Esophagus mucosa (tissue), 1 donor: Measurements from ENCODE around the gene PXMP4. TPM values are rescaled to one million over a fixed set of nuclear protein-coding genes. Genes with fewer than 3 reads are reported as not detected.

Experiments used
- ATAC-seq: fragments of 200-7000 bp; cut with Tn5 transposase; one replicate; pipeline ENCODE4 v1.9.1; 2020
- total RNA-seq: library from RNA; stranded (reverse); gene quantifications from one replicate; pipeline ENCODE4 v1.2.4, GENCODE V29; 2023
- donor health status: DM: yes; HTN: yes; CAD: no.

Gene PXMP4
- total RNA-seq, 1 donor from 2014 or later: 9.6 TPM

GRCh38 chr20:33681728-33682353 is 38.3 kb downstream of the PXMP4 start:
- no peak for ATAC-seq

DNA sequence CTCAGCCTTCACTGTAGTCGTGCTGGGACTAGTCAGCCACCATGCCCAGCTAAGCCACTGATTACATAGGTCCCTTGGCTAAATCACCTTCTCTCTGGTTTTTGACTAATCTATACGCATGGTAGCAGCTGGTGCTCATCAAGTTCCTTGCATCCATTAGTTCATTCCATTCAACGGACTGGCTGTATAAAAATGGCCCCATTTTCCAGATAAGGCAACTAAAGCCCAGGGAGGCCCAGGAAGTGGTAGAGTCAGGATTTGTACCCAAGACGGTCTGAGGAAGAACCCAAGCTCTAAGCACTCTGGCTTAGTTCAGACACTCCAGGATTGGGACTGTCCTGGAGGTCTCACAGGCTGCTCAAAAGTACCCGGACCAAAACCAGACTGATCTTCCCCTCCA is 38.8 kb downstream of the PXMP4 start:
- ATAC-seq: no peak

DNA sequence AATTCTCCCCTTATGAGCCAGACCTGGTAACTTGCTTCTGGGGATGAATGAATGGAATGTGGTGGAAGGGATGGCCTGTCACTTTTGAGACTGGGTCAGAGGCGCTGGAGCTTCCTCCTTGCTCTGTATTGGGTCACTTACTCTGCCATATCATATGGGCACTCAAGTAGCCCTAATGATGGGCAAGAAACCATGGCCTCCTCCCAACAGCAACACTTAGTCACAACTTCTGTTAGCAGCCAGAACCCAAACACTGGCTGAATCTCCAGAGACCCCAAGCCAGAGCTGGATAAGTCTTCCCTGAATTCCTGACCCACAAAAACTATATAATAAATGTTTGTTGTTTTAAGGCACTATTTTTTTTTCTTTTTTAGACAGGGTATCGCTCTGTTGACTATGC is 39.4 kb downstream of the PXMP4 start:
- no peak for ATAC-seq

GRCh38 chr20:33679758-33680485 is 40.2 kb downstream of the PXMP4 start:
- no peak for ATAC-seq

DNA sequence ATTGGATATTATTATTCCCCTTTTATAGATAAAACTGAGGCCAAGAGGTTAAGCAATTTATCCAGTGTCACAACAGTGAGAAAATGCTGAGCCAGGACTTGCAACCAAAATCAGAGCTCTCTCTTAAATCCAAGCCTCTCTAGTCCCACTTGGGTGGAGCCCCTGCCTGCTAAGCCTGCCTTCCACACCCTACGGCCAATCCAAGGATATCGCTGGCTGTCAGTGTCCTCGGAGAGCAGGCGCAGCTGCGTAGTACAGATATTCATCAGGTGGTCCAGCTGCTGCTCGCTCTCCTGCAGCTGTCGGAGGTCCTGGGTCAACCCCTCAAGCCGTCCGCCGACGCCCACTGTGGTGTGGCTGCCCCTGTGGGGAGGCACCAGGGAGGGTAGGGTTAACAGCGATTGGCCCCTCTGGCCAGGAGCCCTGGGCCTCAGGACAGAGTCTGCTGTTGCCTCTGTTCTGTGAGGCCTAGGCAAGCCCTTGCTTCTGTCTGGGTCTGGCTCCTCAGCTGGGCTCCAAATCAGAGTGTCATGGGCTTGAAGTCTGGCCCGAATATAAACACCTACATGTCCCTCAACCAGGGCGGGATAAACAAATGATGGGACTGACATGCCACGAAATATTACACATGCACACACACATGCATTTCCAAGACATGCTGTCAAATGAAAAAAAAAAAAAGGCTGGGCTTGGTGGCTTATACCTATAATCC is 42.0 kb downstream of the PXMP4 start:
- no peak for ATAC-seq

- ATAC-seq: no peak
These were observed 43.2 kb downstream of the PXMP4 start for GRCh38 chr20:33676652-33677645.

DNA sequence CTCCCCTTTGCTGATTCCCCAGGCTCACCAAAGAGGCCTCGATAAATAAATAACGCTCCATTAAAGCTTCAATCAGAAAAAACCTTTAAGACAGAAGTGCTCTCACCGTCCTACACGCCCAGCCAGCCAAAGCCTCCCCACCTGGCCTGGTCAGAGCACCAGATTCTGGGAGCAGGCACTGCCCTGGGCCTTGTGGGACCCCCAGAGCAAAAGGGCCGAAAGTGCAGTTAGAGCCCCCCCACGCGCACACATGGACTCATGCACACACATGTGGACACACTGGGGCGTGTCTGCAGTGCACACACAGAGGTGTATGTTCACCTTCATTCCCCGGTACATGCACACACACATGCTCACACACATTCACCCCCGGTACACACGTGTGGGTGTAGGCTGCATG is 44.0 kb downstream of the PXMP4 start:
- ATAC-seq: no peak

DNA sequence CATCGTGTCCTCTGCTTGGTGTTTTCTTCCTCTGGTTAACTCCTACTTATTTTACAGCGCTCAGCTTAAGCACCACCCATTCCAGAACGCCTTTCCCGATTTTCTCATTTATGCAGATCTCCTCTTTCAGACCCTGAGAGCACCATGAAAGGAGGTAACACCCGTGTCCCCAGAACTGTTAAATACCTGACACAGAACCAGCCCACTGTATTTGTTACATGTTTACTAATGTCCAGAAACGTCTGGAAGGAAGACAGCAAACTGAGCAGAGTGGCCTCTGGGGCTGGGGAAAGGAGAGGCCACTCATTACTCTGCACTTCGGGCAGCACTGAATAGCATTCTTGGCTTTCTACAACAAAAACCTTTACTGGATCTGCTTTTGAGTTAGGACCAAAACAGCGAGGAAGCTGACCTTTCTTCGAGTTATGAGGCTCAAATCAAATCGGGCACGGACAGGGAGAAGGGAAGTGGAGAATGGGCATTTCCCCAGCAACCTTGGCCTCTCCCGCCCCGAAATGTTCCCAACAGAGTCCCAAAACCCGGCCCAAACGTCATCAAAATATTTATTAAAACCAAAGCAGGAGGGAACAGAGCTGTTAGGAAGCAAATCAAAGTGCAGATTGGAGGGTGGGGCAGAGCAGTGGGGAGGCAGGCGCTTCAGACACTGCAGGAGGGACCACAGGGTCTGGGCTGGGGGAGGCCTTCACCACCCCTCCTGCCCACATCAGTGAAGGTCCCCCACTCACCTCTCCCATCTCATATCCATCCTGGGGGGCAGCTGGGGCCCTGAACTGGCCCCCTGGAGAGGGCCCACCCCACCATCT is 44.8 kb downstream of the PXMP4 start:
- ATAC-seq: no peak

- peak; percentile 80 for ATAC-seq
These were observed 45.6 kb downstream of the PXMP4 start, which contains the start of gene NECAB3 for GRCh38 chr20:33674294-33675135. Gene NECAB3 (minus strand): TSS chr20:33674428. CDS start chr20:33674352, 76 bp downstream.

GRCh38 chr20:33673410-33674293 is 46.5 kb downstream of the PXMP4 start:
- ATAC-seq: no peak

DNA sequence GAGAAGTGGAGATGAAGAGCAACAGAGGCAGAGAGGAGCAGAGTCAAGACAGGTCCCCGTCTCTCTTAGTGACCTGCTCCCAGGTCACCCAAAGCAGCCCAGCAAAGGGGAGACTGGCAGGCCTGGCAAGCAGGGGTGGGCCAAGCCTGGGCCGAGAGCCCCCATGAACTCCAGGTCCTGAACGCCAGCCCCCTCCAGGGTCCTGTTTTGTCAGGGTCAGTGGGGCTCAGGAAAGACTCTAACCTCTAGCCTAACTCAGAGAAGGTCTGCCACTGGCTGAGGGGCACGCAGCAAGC is 47.0 kb downstream of the PXMP4 start:
- no peak for ATAC-seq

GRCh38 chr20:33672426-33673113 is 47.5 kb downstream of the PXMP4 start:
- no peak for ATAC-seq

GRCh38 chr20:33671573-33672288 is 48.4 kb downstream of the PXMP4 start:
- ATAC-seq: no peak

- no peak for ATAC-seq
These were observed 49.2 kb downstream of the PXMP4 start for GRCh38 chr20:33670715-33671499.

DNA sequence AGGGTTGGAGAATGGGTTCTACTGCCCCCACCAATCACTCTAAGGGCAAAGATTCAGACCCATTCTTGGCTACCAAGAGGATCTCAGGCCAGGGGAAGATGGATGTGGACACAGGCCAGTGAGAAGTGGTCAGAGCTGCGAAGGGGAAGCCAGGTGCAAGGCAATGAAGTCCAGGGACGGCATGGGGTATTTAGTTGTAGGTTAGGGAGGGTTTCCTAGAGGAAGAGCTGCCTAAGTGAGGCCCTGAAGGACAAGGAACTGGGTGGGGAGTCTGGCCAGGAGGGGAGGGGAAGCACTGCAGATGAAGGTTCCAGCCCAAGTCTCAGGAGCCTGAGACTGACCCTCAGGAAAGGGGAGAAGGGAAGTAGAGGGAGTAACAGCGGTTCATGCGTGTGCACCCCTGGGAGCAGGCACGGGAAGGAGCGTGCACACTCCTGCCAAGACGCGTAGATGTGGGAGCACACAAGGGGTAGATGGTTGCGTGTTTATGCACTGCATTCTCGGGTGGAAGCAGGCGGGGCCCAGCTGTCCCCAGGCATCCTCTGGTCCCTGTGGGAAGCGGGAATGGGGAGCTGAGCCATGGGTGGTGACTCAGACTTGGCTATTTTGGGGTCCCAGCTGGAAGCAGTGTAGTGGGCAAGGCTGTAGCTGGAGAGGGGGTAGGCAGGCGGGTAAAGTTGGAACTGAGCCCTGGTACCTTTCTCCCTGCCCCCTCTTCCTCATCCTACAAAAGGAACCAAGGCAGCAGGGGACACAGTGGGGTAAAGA is 50.1 kb downstream of the PXMP4 start:
- ATAC-seq: no peak

DNA sequence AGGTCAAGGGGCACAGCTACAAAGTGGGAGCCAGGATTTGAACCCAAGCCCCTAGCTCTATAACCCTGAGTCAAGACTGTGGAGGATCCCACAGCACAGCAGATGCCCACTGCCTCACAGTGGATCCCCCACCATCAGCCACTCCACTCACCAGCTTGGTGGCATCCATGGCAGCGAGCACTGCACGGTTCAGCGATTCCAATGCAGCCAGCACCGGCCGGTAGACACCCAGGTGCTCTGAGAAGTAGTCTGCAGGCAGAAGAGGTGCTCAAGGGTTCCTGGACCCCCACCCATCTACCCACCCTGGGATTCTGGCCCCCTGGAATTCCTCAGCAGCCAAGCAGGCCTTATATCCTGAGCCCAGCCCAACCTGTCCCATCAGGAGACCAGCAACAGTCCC is 50.9 kb downstream of the PXMP4 start:
- no peak for ATAC-seq
